Muscle of back (tissue), 11 donors: ENCODE results near the gene GCM1. TPM values are rescaled to one million over a fixed set of nuclear protein-coding genes. Genes with fewer than 3 reads are reported as not detected.

Source experiments
- DNase-seq, 3 donors: peaks; one replicate each; pipeline versions ENCODE4 v3.0.0 to v3.0.0-alpha.2; 2013
- polyA plus RNA-seq, 10 donors: library from polyadenylated mRNA; unstranded; fragments of 120-200 nt; gene quantifications; one replicate each; pipeline ENCODE4 v1.2.1, GENCODE V29; 2013; ENCODE audit not compliant: insufficient read length in 10 of 10

The GCM1 gene
- polyA plus RNA-seq, 10 donors, result 0.07 TPM; not detected in 9

DNA sequence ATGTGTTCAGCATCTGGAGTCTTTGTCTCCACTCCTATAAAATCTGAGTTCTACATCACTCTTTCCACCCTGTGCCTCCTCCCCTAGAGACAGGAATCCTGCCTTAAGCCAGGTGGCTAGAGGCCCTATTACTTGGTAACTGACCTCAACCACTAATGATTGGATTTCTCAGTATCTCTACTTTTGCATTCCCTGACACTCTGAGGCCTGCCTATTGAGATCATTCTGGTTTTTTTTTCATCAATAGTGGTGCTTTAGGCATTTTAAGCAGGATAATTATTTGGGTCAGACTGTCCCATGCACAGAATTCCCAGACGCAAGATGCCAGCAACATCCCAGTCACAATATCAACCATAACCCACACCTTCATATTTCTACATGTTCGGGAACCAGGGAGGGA lies 3.9 kb upstream of the GCM1 start:
- no peak for DNase-seq

DNA sequence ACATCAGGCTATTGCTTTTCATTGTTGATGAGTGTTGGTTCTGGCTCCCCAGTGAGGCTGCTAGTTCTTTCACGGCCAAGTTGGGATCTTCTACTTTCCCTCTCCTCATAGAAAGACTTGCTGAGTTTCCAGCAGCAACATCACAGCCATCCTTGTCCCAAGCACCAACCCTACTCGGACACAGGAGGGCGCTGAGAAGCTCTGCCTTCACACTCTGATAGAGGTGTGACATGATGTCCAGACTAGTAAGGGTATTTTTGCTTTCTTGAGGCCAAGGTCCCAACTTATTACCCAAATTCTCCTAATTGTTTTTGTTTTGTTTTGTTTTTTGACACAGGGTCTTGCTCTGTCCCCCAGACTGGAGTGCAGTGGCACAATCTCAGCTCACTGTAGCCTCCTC lies 3.0 kb upstream of the GCM1 start:
- no peak for DNase-seq

DNA sequence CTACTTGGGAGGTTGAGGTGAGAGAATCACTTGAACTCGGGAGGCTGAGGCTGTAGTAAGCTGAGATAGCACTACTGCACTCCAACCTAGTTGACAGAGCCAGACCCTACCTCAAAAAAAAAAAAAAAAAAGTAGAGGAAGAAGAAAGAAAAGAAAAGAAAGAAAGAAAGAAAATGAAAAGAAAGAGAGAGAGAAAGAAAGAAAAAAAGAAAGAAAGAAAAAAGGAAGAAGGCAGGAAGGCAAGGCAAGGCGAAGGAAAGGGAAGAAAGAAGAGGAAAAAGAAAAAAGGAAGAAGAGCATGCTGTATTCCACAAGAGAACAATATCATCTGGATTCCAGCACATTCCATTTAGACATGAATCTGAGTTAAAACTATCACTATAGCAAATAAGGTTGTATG lies 3.8 kb downstream of the GCM1 start:
- no peak for DNase-seq

DNA sequence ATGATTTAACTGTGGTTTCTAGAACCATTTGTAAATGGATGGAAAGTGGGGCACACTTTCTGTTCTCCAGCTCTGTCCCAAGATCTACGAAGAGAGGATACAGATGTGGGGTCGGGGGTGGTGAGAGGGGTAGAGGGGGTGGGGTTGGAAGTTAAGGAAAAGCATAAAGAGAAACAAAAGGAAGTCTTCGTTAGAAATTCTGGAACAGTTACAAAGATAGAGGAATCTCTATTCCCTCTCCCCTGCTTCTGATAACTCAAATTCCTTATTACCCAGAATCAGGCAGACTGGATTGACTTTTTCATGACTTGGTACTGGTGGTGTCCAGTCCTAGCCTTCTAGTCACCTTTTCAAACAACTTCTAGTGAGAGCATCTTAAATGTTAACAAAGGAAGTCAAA lies 4.9 kb downstream of the GCM1 start:
- no peak for DNase-seq

DNA sequence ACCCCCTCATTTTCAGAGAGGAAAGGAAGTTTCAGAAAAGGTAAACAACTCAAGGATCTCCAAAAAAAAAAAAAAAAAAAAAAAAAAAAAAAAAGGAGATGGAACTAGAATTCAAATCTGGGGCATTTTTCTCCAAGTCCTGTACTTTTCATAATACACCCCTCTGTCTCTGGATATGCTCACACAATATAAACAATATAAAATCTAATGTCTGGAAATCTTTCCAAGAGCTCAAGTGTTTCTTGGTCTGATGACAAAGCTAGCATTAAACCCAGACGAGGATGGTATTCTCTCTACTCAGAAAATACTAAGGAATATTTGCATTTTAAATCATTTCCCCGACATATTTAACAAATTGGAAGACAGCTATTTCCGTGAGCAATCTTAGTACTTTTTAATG lies 5.8 kb downstream of the GCM1 start:
- no peak for DNase-seq

DNA sequence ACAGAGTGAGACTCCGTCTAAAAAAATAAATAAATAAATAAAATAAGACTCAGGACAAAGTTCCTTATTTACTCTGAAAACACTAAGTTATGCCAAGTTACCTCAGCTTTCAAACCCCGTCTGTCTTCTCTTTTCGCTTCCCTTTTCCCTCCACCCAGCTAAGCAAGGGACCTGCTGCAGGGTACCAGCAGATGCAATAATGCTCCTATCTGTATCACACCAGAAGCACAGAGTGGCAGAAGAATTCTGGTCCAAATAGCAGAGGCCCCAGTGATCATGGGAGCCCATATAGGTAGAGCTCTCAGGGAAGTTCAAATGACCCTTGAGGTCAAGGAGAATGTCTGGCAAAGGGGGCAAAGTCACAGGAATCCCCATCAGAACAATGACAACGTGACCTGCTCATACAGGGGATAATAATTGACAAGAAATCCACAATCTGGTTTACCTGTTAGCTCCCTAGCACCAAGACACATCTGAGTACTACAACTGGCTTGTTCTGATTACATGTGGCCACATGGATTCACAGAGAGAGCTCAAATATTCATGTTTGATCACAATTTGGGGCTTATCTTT lies 8.7 kb downstream of the GCM1 start:
- no peak for DNase-seq

DNA sequence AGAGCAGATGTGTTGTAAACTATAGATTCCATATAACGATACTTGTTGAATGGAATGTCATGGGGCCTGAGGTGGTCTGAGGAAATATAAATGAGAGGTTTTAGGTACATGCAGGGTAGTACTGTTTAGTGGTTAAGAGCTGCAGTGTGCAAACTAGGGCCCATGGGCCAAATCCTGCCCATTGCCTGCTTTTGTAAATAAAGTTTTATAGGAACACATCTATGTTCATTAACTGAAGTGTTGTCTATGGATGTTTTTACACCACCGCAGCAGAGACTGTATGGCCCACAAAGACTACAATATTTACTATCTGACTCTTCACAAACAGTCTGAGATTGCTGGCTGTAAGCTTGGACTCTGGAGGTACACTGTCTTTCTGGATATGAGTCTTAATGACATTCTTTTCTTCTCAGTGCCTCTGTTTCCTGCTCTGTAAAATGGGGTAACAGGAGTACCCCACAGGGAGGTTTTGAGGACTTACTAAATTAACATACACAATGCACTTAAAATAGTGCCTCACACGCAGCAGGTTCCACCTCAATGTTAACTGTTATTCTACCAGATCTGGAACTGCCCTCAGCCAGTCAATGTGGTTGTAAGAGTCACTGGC lies 12.5 kb downstream of the GCM1 start:
- no peak for DNase-seq

DNA sequence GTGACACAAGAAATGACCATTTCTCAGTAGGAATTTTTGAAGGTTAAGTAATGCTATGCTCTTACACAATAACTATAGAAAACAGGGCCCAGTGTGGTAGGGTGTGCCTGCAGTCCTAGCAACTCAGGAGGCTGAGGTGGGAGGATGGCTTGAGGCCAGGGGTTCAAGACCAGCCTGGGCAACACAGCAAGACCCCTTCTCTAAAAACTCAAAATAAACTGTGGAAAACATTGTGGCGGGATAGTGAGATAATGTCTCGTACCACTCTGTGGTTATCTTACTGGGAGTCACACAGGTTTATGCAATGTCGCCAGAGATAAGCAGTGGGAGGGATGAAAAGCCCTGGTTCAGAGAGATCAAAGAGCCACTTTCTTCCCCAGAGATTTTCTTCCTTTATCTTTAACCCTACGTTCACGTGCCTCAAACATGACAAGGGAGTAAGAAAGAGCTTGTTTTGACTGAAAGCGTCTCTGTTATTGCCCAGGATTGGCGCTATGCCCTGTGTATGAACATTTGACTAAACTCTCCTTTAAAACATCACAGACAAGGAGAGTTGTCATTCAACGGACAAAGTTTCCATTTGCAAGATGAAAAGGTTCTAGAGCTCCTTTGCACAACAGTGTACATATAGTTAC lies 13.9 kb downstream of the GCM1 start:
- no peak for DNase-seq

DNA sequence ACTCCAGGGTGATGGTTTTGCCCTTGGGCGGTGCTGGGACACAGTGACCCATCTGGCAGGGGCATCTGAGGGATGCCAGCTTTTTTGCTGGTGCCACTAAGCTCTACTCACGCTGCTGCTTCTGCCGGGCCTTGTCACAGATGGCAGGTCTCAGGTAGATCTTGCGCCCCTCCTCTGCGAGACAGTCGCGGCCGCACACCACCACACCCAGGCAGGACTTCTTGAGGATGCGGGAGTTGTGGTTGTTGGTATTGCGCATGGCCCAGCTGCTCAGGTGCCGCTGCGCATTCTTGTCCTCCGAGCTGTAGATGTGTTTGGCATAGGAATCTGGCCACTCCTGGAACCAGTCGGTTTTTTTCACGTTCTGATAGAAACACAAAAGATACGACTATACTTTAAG lies 14.7 kb downstream of the GCM1 start:
- DNase-seq, result no peak

DNA sequence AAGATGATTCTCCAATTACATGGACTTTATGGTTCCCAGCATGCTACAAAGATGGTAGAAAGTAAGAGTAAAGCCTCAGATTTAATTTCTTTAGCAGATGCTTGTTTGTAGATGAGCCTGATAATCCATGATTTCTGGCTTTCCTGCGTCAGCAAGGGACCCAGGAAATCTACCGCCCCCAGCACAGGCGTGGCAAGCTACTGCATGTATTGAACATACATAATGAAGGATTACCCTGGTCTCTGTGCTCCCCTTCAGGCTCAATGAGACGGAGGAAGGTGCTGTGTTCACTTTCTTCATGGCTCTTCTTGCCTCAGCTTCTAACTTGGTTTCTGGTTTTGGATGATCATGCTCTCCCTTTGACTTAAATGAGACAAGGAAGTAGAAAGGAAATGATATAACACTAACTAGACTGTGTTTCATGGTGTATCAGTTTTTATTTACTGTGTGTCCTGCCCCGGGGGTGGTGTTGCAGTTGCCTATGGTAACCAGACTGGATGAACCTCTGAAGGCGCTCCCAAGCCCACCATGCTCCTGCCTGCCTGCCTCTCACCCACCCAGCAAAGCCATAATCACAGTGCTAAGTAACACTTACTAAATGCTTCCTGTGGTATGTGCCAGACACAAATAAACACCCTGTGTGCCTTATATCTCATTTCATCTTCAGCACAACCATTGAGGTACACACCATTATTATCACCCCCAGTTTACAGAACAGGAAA lies 17.9 kb downstream of the GCM1 start:
- DNase-seq, result no peak

DNA sequence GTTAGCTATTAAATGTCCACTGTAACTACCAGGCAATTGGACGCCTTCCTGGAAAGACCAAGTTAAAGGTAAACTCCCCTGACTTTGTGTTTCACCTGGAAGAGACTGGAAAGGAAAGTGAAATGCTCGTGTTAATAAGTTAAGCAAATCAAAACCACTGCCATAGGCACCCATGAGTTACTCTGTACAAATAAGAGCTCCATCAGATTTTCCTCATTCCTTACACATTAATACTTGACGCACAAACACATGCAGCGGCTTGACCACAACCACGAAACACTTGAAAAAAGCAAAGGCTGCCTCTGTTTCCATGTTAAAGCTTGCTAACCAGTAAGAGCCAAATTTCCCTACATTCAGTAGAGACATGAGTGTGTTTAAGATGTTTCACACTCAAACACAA lies 19.8 kb downstream of the GCM1 start:
- DNase-seq, result no peak

DNA sequence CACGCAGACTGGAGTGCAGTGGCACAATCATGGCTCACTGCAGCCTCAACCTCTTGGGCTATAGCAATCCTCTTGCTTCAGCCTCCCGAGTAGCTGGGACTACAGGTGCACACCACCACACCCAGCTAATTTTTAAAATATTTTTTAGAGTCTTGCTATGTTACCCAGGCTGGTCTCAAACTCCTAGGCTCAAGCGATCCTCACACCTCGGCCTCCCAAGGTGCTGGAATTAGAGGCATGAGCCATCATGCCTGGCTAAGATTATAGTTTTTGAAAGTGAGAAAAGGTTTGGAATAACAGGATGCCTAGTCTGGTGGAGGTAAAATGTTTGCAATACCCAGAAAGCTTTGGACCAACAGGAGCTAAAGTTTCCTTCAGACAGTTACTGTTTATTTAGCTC lies 23.4 kb downstream of the GCM1 start:
- DNase-seq, result no peak

DNA sequence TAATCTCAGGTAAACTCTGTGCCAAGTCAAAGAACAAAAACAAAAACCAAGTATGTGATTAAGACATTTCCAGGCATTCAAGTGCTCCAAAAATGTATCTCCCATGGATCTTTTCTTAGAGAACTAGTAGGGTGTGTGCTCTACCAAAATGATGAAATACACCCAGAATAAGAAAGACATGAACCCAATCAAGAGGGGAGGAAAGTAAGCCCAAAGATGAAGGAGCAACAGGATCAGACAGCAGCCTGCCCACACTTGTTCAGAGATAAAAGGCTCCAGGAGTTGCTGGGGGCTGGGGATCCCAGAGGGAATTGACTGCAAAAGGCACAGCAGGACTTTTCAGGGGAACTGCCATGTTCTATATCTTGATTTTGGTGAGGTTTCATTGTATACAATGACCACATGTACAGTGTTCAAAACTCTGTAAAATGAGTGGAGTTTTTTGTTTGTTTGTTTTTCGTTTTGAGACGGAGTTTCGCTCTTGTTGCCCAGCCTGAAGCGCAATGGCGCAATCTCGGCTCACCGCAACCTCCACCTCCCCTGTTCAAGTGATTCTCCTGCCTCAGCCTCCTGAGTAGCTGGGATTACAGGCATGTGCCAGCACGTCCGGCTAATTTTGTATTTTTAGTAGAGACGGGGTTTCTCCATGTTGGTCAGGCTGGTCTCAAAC lies 24.4 kb downstream of the GCM1 start:
- DNase-seq, result no peak

DNA sequence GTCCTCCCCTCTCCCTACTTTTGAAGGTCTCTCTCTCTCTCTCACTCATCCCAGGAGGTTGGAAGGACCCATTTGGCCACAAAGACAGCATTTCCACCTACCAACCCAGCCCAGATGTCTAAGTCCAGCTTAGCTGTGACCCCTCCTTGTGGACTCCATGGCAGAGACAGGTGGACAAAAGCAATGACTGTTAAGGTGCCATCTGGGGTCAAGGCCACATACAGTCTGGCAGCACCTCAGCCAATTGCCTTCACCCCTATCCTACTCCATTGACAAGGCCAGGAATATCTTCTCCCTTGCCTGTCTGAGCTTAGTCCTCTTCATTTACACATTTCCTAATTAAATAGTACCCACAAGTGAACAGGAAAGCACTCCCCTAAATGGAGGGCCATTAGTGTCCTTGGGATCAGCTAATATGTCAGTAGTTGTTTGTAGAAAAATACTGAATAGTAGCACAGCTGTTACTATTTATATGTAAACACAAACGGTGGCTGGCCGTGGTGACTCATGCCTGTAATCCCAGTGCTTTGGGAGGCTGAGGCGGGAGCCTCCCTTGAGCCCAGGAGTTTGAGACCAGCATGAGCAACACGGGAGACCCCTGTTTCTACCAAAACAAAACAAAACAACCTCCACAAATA lies 28.8 kb downstream of the GCM1 start:
- DNase-seq, result peak; percentile 13 to 51 (median 24)

DNA sequence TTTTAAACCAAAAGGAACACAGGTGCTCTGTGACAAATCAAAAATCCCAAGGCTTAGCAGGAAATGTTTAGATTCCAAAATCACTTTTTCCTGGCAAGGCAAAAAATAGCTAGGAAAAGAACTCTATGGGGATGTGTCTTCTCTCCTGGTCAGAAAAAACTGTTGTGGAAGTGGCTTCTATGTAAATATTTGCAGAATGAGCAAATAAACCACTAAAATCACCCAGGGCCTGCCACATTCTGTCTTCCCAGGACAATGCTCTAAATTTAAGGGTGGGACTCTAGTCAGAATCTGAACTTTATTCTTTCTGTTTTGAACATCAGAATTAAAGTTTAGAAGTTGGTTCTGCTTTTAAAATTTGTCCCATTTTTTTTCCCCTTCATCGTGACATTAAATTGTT lies 29.3 kb downstream of the GCM1 start:
- DNase-seq, result peak in 1 of 3 donors; percentile 21

DNA sequence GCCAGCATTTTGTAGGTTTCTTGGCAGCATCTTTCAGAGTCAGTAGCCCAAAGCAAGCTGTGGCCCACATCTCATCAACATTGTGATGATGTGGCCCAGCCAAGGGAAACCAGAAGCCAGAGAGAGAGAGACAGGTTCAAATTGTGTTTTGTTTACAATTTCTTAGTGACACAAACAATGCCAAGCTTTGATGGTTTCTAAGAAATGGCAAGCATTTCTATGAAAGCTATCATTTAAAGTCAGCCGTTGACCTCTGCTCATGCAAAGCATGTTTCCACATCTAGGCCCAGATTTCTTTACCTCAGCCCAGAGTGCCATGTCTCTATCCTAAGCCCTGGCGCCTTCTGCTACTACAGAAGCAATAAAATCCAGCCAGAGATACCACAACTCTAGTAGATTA lies 32.9 kb downstream of the GCM1 start:
- DNase-seq, result no peak

DNA sequence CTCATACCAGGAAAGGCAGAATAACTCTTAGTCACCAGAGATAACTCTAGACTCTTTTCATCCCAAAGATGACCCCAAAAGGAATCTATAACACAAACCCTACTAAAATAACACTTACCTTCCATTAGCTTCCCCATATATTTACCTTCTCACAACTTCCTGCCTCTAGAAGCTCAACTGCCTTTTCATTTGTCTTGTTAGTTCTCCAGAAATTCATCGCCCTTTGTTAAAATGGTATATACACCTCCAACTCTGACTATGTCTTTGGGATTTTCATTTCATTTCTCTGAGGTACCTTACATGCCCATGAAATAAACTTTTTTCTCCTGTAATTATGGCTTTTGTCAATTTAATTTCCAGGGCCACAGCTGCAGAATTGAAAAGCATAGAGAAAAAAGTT lies 33.5 kb downstream of the GCM1 start:
- DNase-seq, result no peak

DNA sequence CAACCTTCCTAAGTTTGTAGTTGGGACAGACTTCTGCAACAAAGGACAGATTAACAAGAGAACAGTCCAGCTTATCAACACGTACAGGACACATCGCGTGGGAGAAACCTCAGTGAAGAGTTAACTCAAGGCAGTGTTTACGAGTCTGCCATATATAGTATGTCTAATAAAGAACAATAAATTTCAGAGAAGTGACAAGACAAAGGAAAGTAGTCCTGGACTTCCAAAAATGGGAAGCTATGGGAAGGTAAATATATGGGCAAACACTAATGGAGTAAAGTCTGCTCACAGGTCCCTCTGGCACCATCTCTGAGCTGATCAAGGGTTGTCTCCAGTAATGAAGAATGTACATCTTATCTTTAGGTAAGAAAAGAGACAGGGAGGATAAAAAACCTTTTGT lies 34.9 kb downstream of the GCM1 start:
- no peak for DNase-seq

DNA sequence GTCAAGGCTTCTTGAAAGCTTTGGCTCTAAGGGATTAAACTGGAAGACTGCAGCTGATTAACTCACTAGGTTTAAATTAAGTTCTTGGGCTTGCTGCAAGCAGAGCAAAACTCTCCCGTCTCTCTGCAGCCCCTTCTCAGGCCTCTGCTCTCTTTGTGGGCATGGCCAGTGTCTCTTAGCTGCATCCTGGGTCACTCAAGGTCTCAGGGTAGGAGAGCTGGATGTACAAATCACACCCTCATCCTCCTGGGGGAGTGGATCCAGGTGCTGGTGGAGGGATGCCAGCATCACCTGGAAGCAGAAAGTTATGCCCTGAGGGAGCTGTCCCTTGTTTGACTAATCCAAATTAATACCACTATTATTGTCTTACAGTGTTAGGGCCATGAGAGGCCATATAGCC lies 35.8 kb downstream of the GCM1 start:
- no peak for DNase-seq

DNA sequence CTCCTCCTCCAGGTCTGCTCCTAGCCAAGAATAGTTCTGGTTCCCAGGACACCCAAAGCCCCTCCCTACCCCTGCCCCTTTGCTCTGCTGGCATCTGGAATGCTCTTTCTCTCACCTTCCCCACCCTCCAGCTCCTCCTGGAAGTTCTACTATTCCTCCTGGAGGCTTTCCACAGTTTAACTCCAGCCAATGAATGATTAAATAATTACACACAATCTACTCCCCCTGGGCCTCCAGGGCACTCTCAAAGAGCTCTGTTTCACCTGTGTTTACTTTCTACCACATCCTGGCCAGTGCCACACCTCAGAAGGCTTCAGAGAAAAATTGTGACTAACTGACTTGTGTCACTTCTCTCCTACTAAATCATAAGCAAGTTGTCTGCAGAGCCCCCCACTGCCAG lies 36.2 kb downstream of the GCM1 start:
- DNase-seq, result no peak

DNA sequence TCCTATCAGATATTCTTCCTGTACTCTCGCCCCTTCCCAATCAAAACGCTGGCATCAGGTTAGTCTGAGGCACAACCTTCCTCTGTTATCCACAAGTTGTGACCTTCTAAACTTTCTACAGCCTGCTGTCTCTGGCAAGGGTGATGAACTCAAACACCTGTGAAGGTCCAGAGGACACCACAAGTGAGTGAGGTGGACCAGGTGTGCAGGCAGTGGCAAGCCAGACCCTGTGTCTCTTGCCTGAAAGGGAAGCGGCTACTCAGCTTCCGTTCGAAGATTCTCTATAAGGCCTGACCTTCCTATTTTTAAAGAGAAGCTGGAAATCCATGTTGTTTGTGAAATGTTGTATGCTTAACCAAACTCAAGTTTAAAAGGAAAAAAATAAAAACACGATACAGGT lies 36.8 kb downstream of the GCM1 start:
- DNase-seq, result no peak

DNA sequence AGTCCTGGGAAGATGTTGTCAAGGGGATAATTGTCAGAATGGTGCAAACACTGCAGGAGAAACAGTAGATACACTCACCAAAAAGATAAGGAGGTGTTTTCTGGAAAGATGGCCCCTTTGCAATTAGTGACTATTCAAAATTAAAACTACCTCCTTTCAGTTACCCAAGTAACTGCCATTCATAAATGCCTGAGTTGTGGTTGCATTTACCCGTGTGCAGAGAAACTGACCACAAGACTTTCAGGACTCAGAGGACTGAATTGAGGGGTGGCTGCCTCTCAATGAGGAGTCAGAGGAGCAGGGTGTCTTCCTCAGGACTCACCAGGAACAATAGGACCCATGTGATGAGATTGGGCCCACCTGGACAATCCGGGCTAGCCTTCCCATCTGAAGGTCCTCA lies 39.0 kb downstream of the GCM1 start:
- DNase-seq, result no peak
